PFSK-1 (cell line): ENCODE data around the gene RMND5A.

Experiments
- POLR2AphosphoS5 ChIP-seq: IDR thresholded peaks from 2 replicates; pipeline ENCODE4 v1.6.1; 2012; ENCODE audit warnings: low read depth, mild to moderate bottlenecking, control low read depth, low read length, moderate library complexity
- TAF1 ChIP-seq: IDR thresholded peaks from 2 replicates; pipeline ENCODE4 v1.6.1; 2012; ENCODE audit warnings: low read length, control low read depth, borderline replicate concordance; ENCODE audit not compliant: insufficient read depth

DNA sequence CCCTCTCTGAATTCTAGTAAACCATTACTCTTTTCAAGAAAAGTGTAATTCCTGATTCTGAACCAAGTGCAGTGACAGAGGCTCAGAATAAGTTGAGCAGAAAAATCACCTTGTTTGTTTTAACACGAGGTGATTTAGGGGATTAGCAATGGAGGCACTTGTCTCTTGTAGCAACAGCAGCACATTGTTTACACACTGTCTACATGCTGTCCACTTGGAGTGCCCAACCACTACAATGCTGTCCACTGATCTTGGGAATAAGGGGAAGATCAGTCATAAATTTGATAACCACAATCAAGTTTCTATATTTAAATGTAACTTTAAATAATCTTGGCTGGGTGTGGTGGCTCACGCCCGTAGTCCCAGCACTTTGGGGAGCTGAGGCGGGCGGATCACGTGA, 13.9 kb upstream of the RMND5A start:
- TF ChIP-seq POLR2AphosphoS5 (no peak), TAF1 (no peak)
